GM18520 (cell line): Measurements from ENCODE around the gene INSM1.
A peak's percentile ranks its signal among the peaks of the same experiment; 100 is the strongest.
"Not testable (repeated sequence)": the region's sequence is repeated elsewhere in the genome, so short reads cannot be mapped to it uniquely, and the experiment has no call there.

Source experiments
- ATAC-seq: cut with Tn5 transposase; IDR thresholded peaks from one replicate; pipeline ENCODE4 v1.9.1; 2021; ENCODE audit not compliant: unreplicated experiment

Gene INSM1

GRCh38 chr20:20367575-20368417 is at the start of gene INSM1:
Gene INSM1 (plus strand): TSS chr20:20368104. CDS start chr20:20368268, 164 bp downstream.
- no peak for ATAC-seq

- ATAC-seq: no peak
Observed at GRCh38 chr20:20318365-20319161, 49.3 kb upstream of the INSM1 start.

- no peak for ATAC-seq
Observed at GRCh38 chr20:20321134-20321533, 46.8 kb upstream of the INSM1 start.

GRCh38 chr20:20321917-20322316 is 46.0 kb upstream of the INSM1 start:
- ATAC-seq: no peak

GRCh38 chr20:20322912-20323311 is 45.0 kb upstream of the INSM1 start:
- ATAC-seq: no peak

- no peak for ATAC-seq
Observed at GRCh38 chr20:20327746-20328145, 40.2 kb upstream of the INSM1 start.

- no peak for ATAC-seq
Observed at GRCh38 chr20:20329564-20329963, 38.3 kb upstream of the INSM1 start.

GRCh38 chr20:20331156-20331555 is 36.7 kb upstream of the INSM1 start:
- ATAC-seq: no peak

- no peak for ATAC-seq
Observed at GRCh38 chr20:20331817-20332216, 36.1 kb upstream of the INSM1 start.

GRCh38 chr20:20333866-20334265 is 34.0 kb upstream of the INSM1 start:
- ATAC-seq: no peak

- ATAC-seq: peak; percentile 96
Observed at GRCh38 chr20:20334489-20334888, 33.4 kb upstream of the INSM1 start.

- no peak for ATAC-seq
Observed at GRCh38 chr20:20338133-20338730, 29.7 kb upstream of the INSM1 start.

GRCh38 chr20:20340443-20340842 is 27.5 kb upstream of the INSM1 start:
- ATAC-seq: no peak

- no peak for ATAC-seq
Observed at GRCh38 chr20:20341371-20341770, 26.5 kb upstream of the INSM1 start.

- no peak for ATAC-seq
Observed at GRCh38 chr20:20342066-20342465, 25.8 kb upstream of the INSM1 start.

GRCh38 chr20:20343932-20344331 is 24.0 kb upstream of the INSM1 start:
- no peak for ATAC-seq

- ATAC-seq: no peak
Observed at GRCh38 chr20:20344476-20344875, 23.4 kb upstream of the INSM1 start.

GRCh38 chr20:20353576-20353975 is 14.3 kb upstream of the INSM1 start:
- no peak for ATAC-seq

- ATAC-seq: not testable (repeated sequence)
Observed at GRCh38 chr20:20355503-20355902, 12.4 kb upstream of the INSM1 start.

- ATAC-seq: no peak
Observed at GRCh38 chr20:20358801-20359200, 9.1 kb upstream of the INSM1 start.

GRCh38 chr20:20359628-20360027 is 8.3 kb upstream of the INSM1 start:
- ATAC-seq: no peak

- ATAC-seq: no peak
Observed at GRCh38 chr20:20360464-20360863, 7.4 kb upstream of the INSM1 start.
